CD4-positive, alpha-beta T cell treated with Interleukin-17A for 4 hours (primary cell): ENCODE results near the gene STEAP3.
"Not testable (repeated sequence)": the region's sequence is repeated elsewhere in the genome, so short reads cannot be mapped to it uniquely, and the experiment has no call there.

Experiments
- DNase-seq: peaks from one replicate; pipeline ENCODE4 v3.0.0-alpha.2; 2020; ENCODE audit warnings: mixed read lengths

STEAP3 gene

DNA sequence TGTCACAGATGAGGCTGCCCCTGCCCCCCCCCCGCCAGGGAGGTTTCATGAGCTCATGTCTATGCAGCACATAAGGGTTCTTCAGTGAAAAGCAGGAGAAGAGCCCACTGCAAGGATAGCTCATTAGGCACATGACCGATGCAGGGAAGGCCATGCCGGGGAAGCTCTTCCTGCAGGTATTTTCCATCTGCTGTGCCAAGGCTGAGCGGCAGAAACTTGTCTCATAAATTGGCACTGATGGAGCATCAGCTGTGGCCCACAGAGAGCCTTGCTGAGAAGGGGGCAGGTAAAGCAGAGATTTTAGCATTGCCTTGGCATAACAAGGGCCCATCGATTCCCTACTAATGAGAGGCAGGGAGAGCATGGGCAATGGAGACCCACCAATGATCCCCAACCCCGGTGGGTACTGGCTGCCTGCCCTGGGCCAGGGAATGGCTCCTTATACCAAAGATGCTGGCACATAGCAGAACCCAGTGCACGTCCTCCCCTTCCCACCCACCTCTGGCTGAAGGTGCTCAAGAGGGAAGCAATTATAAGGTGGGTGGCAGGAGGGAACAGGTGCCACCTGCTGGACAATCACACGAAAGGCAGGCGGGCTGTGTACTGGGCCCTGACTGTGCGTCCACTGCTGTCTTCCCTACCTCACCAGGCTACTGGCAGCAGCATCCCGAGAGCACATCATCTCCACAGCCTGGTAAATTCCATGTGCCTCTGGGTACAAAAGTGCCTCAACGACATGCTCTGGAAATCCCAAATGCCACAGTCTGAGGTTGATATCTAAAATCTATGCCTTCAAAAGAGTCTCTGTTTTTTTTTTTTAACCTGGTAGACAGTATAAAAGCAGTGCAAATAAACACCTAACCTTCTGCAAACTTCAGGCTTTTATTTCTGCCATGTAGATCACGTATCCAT lies 41.4 kb downstream of the STEAP3 start:
- DNase-seq: peak; percentile 29

GRCh38 chr2:119265693-119266066 lies 42.0 kb downstream of the STEAP3 start:
- DNase-seq: no peak

GRCh38 chr2:119266091-119266589 lies 42.5 kb downstream of the STEAP3 start:
- no peak for DNase-seq

- no peak for DNase-seq
Measured at GRCh38 chr2:119267604-119268003, 44.0 kb downstream of the STEAP3 start.

GRCh38 chr2:119276864-119277263 lies 53.2 kb downstream of the STEAP3 start:
- DNase-seq: no peak

DNA sequence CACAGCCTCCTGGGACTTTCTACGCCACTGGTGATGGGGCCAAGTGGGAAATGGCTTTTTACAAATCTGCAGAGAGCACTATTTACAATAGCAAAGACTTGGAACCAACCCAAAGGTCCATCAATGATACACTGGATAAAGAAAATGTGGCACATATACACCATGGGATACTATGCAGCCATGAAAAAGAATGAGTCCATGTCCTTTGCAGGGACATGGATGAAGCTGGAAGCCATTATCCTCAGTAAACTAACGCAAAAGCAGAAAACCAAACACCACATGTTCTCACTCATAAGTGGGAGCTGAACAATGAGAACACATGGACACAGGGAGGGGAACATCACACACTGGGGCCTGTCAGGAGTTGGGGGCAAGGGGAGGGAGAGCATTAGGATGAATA lies 54.8 kb downstream of the STEAP3 start:
- not testable (repeated sequence) for DNase-seq

- DNase-seq: no peak
Measured at GRCh38 chr2:119278946-119279345, 55.3 kb downstream of the STEAP3 start.

- DNase-seq: no peak
Measured at GRCh38 chr2:119279666-119280065, 56.0 kb downstream of the STEAP3 start.

DNA sequence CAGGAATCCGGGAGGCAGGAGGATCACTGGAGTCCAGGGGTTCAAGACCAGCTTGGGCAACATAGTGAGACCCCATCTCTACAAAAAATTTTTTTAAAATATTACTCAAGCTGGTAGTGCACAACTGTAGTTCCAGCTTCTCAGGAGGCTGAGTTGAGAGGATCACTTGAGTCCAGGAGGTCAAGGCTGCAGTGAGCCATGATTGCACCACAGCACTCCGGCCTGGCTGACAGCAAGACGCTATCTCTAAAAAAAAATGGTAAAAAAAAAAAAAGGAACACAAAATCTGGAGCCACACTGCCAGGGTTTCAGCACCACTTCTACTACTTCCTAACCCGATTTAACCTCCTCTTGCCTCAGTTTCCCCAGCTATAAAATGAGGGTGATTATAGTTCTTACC lies 57.0 kb downstream of the STEAP3 start:
- DNase-seq: no peak

GRCh38 chr2:119282146-119282995 lies 58.7 kb downstream of the STEAP3 start:
- DNase-seq: no peak

- no peak for DNase-seq
Measured at GRCh38 chr2:119282996-119283511, 59.4 kb downstream of the STEAP3 start.

DNA sequence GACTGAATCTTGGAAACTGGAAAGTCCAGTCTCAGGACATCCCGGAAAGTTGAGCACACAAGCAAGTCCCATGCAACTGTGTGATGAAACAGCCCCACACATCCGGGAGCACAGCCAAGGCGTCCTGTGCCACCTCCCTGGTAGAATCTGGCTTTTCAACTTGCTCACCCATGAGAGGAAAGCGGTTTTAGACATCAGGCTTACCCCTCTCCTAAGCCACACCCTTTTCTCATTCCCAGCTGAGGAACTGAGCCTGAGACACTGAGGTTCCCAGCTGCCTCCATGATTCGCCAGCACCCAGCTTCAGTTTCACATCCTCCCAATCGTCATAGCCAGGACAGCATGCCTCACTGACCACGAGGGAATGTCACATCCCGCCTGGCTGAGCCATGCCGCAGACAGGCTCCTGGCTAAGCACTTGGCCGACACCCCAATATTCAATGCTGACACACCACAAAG lies 60.3 kb downstream of the STEAP3 start:
- DNase-seq: no peak

DNA sequence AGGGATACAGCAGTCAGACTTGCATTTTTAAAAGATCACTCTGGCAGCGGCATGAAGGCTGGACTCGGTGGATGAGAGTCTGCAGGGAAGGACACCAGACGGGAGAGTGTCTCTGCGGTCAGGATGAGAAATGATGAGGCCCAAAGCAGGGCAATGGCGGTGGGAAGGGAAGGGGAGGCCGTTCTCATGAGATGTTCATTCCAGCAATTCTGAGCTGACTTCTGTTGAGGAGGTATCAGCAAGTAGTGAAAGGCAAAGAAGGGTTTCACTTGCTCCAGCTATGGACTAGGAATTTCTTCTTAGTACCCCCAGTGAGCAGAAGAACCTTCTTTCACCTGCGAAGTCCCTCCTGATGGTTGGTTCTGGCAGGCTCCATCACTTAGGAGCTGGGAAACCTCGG lies 63.0 kb downstream of the STEAP3 start:
- no peak for DNase-seq

DNA sequence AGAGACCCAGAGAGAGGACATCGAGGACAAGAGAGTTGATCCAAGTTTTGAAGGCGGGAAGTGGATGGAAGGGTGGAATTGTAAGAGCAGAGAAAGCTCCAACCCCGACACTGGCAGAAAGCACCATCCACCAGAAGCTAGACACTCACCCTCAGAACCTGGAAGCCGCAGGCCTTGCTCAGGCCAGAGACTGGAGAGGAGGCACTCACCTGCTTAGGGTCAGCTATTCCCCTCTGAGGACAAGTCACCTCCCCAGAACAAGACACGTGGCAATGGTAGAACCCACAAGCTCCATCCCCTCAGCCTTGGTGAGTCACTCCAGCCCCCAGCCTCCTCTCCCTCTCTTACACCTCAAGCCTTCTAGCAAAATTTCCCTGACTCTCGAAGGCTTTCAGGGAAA lies 64.9 kb downstream of the STEAP3 start:
- DNase-seq: no peak

- DNase-seq: no peak
Measured at GRCh38 chr2:119289093-119289492, 65.5 kb downstream of the STEAP3 start.

- DNase-seq: no peak
Measured at GRCh38 chr2:119289642-119290041, 66.0 kb downstream of the STEAP3 start.

GRCh38 chr2:119290859-119291587 lies 67.4 kb downstream of the STEAP3 start:
- DNase-seq: peak; percentile 71

DNA sequence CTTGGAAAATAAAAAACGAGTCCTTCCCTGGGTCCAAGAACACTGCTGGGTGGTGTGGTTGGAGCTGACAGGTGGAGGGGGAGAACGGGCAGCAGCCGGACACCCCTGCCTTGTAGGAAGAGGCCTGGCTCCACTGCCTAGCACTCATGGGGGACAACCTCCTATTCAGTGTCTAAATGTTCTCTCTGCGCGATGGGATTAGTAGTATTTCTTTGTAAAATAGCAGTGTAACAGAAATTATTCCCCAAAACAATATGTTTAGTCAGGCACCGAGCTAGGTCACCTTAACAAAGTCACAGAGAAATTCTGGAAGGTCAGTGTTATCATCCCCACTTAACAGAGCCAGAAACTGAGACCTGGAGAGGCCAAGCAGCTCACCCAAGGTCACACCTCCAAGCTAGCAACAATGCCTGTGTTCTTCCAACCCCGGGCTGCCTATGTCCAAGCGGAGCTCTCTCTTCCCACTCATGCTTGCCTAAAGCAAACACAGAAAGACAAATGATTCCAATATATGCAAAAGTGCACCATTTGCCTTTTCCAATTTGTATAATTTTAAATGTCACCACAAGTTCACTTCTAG lies 68.0 kb downstream of the STEAP3 start:
- DNase-seq: no peak

GRCh38 chr2:119292226-119292625 lies 68.6 kb downstream of the STEAP3 start:
- DNase-seq: no peak

GRCh38 chr2:119293254-119293653 lies 69.6 kb downstream of the STEAP3 start:
- DNase-seq: no peak

GRCh38 chr2:119293900-119294299 lies 70.3 kb downstream of the STEAP3 start:
- DNase-seq: no peak

GRCh38 chr2:119294671-119295070 lies 71.0 kb downstream of the STEAP3 start:
- DNase-seq: no peak
